Skeletal muscle tissue (tissue), 4 donors: ENCODE data around the gene VGLL4. TPM values are rescaled to one million over a fixed set of nuclear protein-coding genes. Genes with fewer than 3 reads are reported as not detected.
"Not testable (repeated sequence)": the region's sequence is repeated elsewhere in the genome, so short reads cannot be mapped to it uniquely, and the experiment has no call there.

Experiments
- H3K27ac ChIP-seq: one replicate; pipeline ENCODE4 v1.7.0; 2013; ENCODE audit warnings: mild to moderate bottlenecking, low read depth, low read length, inconsistent platforms
- H3K27me3 ChIP-seq, 3 donors: one replicate each; pipeline ENCODE4 v1.7.0; 2013; ENCODE audit warnings: low read length in 3 of 3; ENCODE audit not compliant: control insufficient read depth in 3 of 3, insufficient read depth in 3 of 3
- H3K36me3 ChIP-seq, 3 donors: one replicate each; pipeline ENCODE4 v1.7.0; 2013; ENCODE audit warnings: low read length in 3 of 3; ENCODE audit not compliant: control insufficient read depth in 3 of 3, insufficient read depth in 3 of 3
- H3K4me1 ChIP-seq, 3 donors: one replicate each; pipeline ENCODE4 v1.7.0; 2013; ENCODE audit warnings: low read length in 3 of 3, mild to moderate bottlenecking in 3 of 3; ENCODE audit not compliant: control insufficient read depth in 3 of 3, insufficient read depth in 3 of 3
- H3K4me3 ChIP-seq, 3 donors: one replicate each; pipeline ENCODE4 v1.7.0; 2013; ENCODE audit warnings: low read length in 3 of 3
- H3K9ac ChIP-seq, 3 donors: one replicate each; pipeline ENCODE4 v1.7.0; 2013; ENCODE audit warnings: low read length in 3 of 3, mild to moderate bottlenecking in 3 of 3, moderate library complexity in 2 of 3, low read depth in 1 of 3
- H3K9me3 ChIP-seq, 3 donors: one replicate each; pipeline ENCODE4 v1.7.0; 2013; ENCODE audit warnings: low read length in 3 of 3; ENCODE audit not compliant: control insufficient read depth in 3 of 3
- total RNA-seq: library from RNA; depleted of rRNA; stranded (reverse); fragments of >200 nt; gene quantifications from one replicate; pipeline ENCODE4 v1.2.3, GENCODE V29; 2014
- donor health status: Osteomylitis.

Gene VGLL4
- total RNA-seq, 1 donor from 2014 or later, result 53.8 TPM

DNA sequence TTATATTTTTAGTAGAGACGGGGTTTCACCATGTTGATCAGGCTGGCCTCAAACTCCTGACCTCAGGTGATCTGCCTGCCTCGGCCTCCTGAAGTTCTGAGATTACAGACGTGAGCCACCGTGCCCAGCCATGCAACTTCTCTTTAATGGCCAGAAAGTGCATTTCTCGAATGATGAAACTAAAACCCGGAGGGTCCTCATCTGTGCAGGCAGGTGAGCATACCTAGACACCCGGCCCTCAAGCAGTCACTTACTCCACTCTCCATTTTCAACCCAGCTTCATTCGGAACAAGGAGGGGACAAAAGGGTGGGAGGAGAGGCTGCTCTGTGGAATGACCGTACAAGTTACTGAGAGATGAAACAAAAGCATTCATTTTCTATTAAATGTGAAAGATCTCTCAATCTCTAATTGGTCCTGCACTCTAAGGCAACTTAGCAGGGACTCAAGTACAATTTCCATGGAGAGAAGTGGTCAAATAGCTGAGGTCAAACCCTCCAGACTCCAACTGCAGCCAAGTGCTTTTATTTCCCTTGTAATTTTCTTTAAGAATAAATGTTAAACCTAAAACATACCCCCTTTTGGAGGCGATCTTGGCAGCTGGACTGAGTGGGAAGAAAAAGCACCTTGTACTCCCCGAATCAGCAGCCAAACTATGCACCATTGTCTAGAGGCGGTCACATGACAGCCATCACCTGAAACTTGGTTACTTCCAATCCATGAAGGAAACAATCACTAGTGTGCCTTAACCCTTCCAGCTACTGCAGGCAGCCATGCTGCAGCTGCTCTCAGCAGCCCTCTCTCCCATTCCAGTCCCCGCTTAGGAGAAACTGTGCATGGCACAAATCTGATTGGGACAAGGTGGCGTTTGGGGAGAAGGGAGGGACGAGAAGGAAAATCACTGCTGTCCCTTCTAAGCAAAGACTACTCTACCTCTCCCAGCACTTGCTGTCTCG lies 62.2 kb downstream of the VGLL4 start:
- peak overlapping the region; percentile 66 for H3K27ac ChIP-seq
- H3K36me3 ChIP-seq, result no peaks in the 10 kb centered on the region
- peak overlapping the region; percentile 49 to 77 (median 58) for H3K4me3 ChIP-seq
- H3K27me3 ChIP-seq, result no peaks in the 10 kb centered on the region
- no peaks in the 10 kb centered on the region for H3K9me3 ChIP-seq
- peak overlapping the region; percentile 42 to 80 (median 50) for H3K9ac ChIP-seq
- peaks cover 28 to 48% (median 37%) of the 10 kb centered on the region in 3 donors for H3K4me1 ChIP-seq

DNA sequence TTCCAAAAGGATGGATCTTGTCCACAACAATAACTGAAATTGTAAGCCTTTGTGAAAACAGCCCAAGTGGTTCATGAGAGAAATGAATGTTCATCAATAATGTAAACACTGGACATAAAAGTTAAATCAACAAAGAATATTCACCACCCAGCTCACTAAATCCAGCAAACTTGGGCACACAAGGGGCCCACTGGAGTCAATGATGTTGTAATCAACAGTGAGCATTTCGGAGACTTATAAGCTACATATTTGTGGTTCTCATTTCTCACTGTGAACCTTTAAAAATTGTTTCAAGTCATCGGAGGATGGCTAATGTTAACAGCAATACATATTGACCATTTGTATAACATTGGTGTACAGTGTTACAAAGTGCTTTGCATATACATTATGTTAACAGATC lies 63.1 kb downstream of the VGLL4 start:
- Histone ChIP-seq H3K36me3 (no peaks in the 10 kb centered on the region), H3K4me3 (no peak overlapping the region), H3K27ac (no peak overlapping the region), H3K27me3 (no peaks in the 10 kb centered on the region), H3K9me3 (no peaks in the 10 kb centered on the region), H3K9ac (no peak overlapping the region), H3K4me1 (peaks cover 30 to 52% (median 39%) of the 10 kb centered on the region in 3 donors)

DNA sequence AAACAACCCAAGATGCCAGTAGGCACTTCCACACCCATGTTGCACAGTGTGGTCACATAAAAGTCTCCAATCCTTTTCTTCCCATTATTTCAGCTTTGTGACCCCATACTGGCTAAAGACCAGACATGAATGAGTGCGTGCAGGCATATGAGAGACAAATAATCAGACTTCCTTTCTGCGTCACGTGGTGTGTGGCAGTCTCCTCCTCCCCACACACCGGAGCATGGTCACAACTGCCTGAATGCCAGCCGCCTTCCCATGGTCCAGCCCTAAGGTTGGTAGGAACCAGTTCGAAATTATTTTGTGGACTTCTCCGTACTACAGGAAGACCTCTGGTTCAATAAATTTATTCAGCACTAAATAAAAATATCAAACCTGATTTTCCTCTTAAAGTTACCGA lies 65.5 kb downstream of the VGLL4 start:
- no peak overlapping the region for H3K9ac ChIP-seq

DNA sequence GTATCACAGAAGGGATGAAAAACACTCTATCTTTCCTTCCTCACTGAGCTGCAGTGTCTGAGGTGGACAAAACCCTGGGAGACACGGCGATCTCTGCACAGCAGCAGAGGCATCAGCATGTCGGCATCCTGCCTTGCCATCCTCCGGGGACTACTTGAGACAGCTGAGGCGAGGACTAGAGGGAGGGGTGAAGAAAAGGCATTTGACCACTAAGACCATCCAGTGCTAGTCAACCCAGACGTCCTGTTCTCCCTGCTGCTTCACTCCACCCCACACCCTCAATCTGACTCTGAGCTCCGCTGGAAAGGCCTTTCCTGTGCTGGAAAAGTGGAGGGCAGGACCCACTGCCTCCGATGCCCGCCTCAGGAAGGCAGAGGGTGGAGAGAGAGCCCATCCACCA lies 67.3 kb downstream of the VGLL4 start:
- H3K9me3 ChIP-seq, result no peaks in the 10 kb centered on the region
- H3K27ac ChIP-seq, result no peak overlapping the region
- peaks cover 4 to 7% (median 6%) of the 10 kb centered on the region in 3 donors for H3K36me3 ChIP-seq
- no peaks in the 10 kb centered on the region for H3K27me3 ChIP-seq
- H3K4me1 ChIP-seq, result peaks cover 10 to 29% (median 16%) of the 10 kb centered on the region in 3 donors
- H3K9ac ChIP-seq, result peak overlapping the region in 1 of 3 donors; percentile 8
- peak overlapping the region in 1 of 3 donors; percentile 13 for H3K4me3 ChIP-seq

More for the DNA sequence above, 65.5 kb downstream of the VGLL4 start:
- H3K36me3 ChIP-seq, result peaks cover 0 to 7% (median 6%) of the 10 kb centered on the region in 3 donors
- no peak overlapping the region for H3K4me3 ChIP-seq
- no peaks in the 10 kb centered on the region for H3K27me3 ChIP-seq
- peaks cover 26 to 46% (median 33%) of the 10 kb centered on the region in 3 donors for H3K4me1 ChIP-seq
- H3K27ac ChIP-seq, result no peak overlapping the region
- H3K9me3 ChIP-seq, result no peaks in the 10 kb centered on the region

DNA sequence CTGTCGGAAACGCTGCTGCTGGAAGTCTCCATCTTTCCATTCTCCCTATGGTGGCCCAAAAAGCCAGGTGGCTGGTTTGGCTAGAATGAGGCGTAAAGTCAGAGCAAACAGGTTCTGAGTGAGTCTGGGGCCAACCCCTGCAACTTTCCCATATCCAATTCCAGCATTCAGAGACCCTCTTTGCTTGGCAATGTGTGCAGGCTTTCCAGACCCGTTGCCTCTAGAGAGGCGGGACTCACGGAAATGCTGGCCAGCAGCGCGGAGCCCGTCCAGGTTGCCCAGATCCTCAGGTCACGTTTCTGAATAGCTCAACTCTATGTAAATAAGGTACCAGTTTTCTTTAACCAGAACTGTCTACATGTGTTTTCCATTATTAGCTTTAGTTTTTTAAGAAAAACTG lies 68.0 kb downstream of the VGLL4 start:
- peaks cover 4 to 7% (median 6%) of the 10 kb centered on the region in 3 donors for H3K36me3 ChIP-seq
- no peak overlapping the region for H3K9ac ChIP-seq
- no peak overlapping the region for H3K4me3 ChIP-seq
- no peaks in the 10 kb centered on the region for H3K27me3 ChIP-seq
- H3K27ac ChIP-seq, result no peak overlapping the region
- H3K9me3 ChIP-seq, result no peaks in the 10 kb centered on the region
- peaks cover 12 to 31% (median 17%) of the 10 kb centered on the region in 3 donors for H3K4me1 ChIP-seq

DNA sequence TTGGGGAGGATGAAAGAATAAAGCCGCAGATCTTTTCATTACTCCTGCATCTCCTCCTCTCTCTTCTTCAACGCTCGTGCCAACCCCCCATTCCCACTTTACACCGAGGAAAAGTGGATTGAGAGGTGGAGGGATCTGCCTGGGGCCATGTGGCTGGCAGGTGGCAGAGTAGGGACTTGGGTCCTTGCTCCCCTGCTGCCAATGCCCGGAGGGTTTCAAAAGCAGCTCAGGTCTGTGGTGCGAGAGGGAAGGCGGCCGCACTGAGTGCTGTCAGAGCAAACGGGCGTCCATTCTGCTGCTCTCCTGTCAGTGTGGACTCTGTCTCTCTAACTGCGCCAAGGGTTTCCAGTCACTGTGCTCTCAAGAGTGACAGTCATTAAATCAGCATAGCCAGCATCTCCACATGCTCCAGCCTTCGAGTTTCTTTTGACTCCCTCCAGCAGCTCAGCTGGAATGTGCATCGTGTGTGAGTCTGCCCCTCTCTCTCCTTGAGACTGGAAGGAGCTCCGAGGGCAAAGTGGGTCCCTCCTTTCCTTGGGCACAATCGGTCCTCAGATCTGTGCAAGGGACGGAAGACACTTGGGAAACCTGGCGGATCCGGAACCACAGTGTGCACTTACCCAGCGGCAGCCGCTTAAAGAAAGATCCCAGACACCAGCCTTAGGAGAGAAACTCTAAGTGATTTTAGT lies 68.6 kb downstream of the VGLL4 start:
- Histone ChIP-seq H3K27ac (no peak overlapping the region), H3K4me1 (peaks cover 18 to 34% (median 21%) of the 10 kb centered on the region in 3 donors), H3K9me3 (no peaks in the 10 kb centered on the region), H3K9ac (no peak overlapping the region), H3K27me3 (no peaks in the 10 kb centered on the region), H3K4me3 (no peak overlapping the region), H3K36me3 (peaks cover 4 to 7% (median 6%) of the 10 kb centered on the region in 3 donors)

DNA sequence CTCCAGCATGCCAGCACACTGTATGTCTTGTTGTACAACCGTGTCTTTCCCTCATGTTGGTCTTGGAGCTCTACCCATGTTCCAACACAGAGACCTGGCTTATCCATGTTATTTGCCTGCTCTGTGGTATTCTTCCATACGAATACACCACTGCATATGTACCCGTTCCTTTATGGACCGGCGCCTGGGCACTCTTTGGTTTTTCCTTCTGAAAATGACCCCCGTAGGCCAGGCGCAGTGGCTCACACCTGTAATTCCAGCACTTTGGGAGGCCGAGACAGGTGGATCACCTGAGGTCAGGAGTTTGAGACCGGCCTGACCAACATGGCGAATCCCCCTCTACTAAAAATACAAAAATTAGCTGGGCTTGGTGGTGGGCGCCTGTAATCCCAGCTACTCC lies 71.1 kb downstream of the VGLL4 start:
- H3K9me3 ChIP-seq, H3K27ac ChIP-seq, H3K4me3 ChIP-seq, H3K36me3 ChIP-seq, H3K27me3 ChIP-seq, H3K9ac ChIP-seq: not testable (repeated sequence)
- H3K4me1 ChIP-seq, result peaks cover 39 to 52% (median 40%) of the 10 kb centered on the region in 3 donors

DNA sequence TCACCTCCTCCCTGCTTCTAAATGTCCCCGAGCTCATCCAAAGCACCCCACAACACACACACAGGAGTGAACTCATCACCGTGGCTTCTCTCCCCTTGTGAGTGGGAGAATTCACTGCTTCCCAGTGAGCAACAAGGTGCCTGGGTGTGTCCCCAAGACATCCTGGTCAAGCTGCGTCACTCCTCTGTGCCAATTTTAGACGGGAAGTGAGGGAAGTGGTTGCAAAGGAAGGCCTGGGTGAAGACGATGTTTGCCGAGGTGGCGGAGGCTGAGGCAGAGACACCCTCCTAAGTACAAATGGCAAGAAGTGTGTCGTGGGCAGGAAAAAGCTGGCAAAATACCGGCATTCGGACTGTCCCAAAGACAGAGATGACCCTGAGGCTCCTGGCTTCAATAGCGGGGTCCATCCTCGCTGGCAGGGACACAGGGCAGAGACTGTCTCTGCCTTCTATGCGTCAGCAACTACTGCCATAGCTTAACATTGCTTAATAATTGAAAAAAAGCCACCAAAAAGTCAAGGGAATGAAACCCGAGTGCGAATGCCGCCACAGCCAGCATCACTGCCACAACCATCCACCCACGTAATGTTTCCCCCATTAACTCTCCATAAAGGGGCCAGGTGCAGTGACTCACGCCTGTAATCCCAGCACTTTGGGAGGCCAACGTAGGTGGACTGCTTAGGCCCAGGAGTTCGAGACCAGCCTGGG lies 72.8 kb downstream of the VGLL4 start:
- Histone ChIP-seq H3K27ac (peak overlapping the region; percentile 54), H3K36me3 (peaks cover 7 to 16% (median 13%) of the 10 kb centered on the region in 3 donors), H3K4me1 (peaks cover 31 to 51% (median 38%) of the 10 kb centered on the region in 3 donors), H3K27me3 (no peaks in the 10 kb centered on the region), H3K9me3 (no peaks in the 10 kb centered on the region), H3K9ac (no peak overlapping the region), H3K4me3 (no peak overlapping the region)

DNA sequence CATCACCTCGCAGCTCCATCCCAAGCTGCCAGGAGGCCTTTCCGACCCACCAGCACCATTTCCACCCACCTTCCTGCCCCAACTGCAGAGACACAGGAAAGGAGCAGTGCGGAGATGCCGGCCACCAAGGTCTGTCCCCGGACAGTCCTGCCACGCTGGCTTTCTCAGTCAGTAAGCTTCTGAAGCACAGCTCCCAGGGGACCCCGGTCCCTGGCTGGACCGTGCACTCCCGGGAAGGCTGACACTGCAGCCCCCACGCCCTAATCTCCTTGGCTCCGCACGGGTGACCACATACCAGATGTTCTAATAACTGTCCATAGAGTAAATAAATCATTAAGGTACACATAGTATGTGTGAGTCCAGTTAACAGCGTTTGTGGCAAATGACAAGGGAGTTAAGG lies 73.5 kb downstream of the VGLL4 start:
- Histone ChIP-seq H3K9ac (peak overlapping the region in 2 of 3 donors; percentile 12 to 62), H3K27me3 (no peaks in the 10 kb centered on the region), H3K27ac (peak overlapping the region; percentile 54), H3K9me3 (no peaks in the 10 kb centered on the region), H3K4me1 (peaks cover 30 to 49% (median 38%) of the 10 kb centered on the region in 3 donors), H3K36me3 (peaks cover 8 to 19% (median 19%) of the 10 kb centered on the region in 3 donors), H3K4me3 (peak overlapping the region in 1 of 3 donors; percentile 29)
